Bronchial epithelial cell (primary cell): ENCODE measurements around the gene ATRNL1. TPM values are rescaled to one million over a fixed set of nuclear protein-coding genes. Genes with fewer than 3 reads are reported as not detected.

Experiments
- DNase-seq: peaks from one replicate; pipeline ENCODE4 v3.0.0-alpha.2; 2010; ENCODE audit warnings: low read depth
- FAIRE-seq: peaks from 2 replicates; lab custom pipeline; 2011; peaks lifted over from hg19 to GRCh38; lab: Jason Lieb, UNC
- H3K27me3 ChIP-seq: 2 replicates; pipeline ENCODE4 v1.5.1; 2011; ENCODE audit warnings: low read length; ENCODE audit not compliant: control insufficient read depth, insufficient read depth
- H3K36me3 ChIP-seq: 2 replicates; pipeline ENCODE4 v1.5.1; 2011; ENCODE audit warnings: low read length; ENCODE audit not compliant: control insufficient read depth, insufficient read depth
- H3K4me3 ChIP-seq: 2 replicates; pipeline ENCODE4 v1.5.1; 2011; ENCODE audit warnings: mild to moderate bottlenecking, low read depth, low read length, control low read depth
- CTCF ChIP-seq: IDR thresholded peaks from 2 replicates; pipeline ENCODE4 v1.5.1; 2011; ENCODE audit warnings: mild to moderate bottlenecking, moderate library complexity, low read length, control low read depth, inconsistent platforms; ENCODE audit not compliant: insufficient read depth, severe bottlenecking
- total RNA-seq: library from RNA; depleted of rRNA; stranded (reverse); fragments of >200 nt; gene quantifications from 2 replicates; pipeline ENCODE4 v1.2.1, GENCODE V29; 2014

The ATRNL1 gene
- total RNA-seq, 1 donor from 2014 or later: 0.53 TPM

GRCh38 chr10:115918812-115919211, 825.6 kb downstream of the ATRNL1 start:
- TF ChIP-seq CTCF: no peak
- H3K4me3 ChIP-seq: no peak overlapping the region
- no peak for FAIRE-seq
- no peaks in the 10 kb centered on the region for H3K27me3 ChIP-seq
- H3K36me3 ChIP-seq: no peaks in the 10 kb centered on the region
- DNase-seq: no peak

GRCh38 chr10:115921795-115922194, 828.6 kb downstream of the ATRNL1 start:
- DNase-seq (peak; percentile 8), FAIRE-seq (no peak)
- Histone ChIP-seq H3K27me3 (no peaks in the 10 kb centered on the region), H3K4me3 (no peak overlapping the region), H3K36me3 (no peaks in the 10 kb centered on the region)
- TF ChIP-seq CTCF: no peak

- Histone ChIP-seq H3K4me3 (no peak overlapping the region), H3K36me3 (no peaks in the 10 kb centered on the region), H3K27me3 (no peaks in the 10 kb centered on the region)
- no peak for FAIRE-seq
- DNase-seq: no peak
- TF ChIP-seq CTCF: no peak
Observed at GRCh38 chr10:115931309-115931708, 838.1 kb downstream of the ATRNL1 start.

GRCh38 chr10:115932099-115932498, 838.9 kb downstream of the ATRNL1 start:
- Histone ChIP-seq H3K27me3 (no peaks in the 10 kb centered on the region), H3K36me3 (no peaks in the 10 kb centered on the region), H3K4me3 (no peak overlapping the region)
- FAIRE-seq (no peak), DNase-seq (no peak)
- TF ChIP-seq CTCF: no peak

GRCh38 chr10:115933098-115933497, 839.9 kb downstream of the ATRNL1 start:
- FAIRE-seq (peak; percentile 43), DNase-seq (no peak)
- Histone ChIP-seq H3K4me3 (no peak overlapping the region), H3K27me3 (no peaks in the 10 kb centered on the region), H3K36me3 (no peaks in the 10 kb centered on the region)
- no peak for TF ChIP-seq CTCF

- no peak for DNase-seq
- no peak overlapping the region for H3K4me3 ChIP-seq
- no peaks in the 10 kb centered on the region for H3K27me3 ChIP-seq
- no peaks in the 10 kb centered on the region for H3K36me3 ChIP-seq
- FAIRE-seq: no peak
- no peak for TF ChIP-seq CTCF
Observed at GRCh38 chr10:115935731-115936130, 842.6 kb downstream of the ATRNL1 start.
